Astrocyte (in vitro differentiated cells and primary cell): ENCODE results near the gene FLRT2. TPM values are rescaled to one million over a fixed set of nuclear protein-coding genes. Genes with fewer than 3 reads are reported as not detected.
A peak's percentile ranks its signal among the peaks of the same experiment; 100 is the strongest.

ENCODE experiments used
- DNase-seq: peaks from one replicate; pipeline ENCODE4 v3.0.0-alpha.2; 2010; ENCODE audit warnings: low read depth
- FAIRE-seq: peaks from 2 replicates; lab custom pipeline; 2011; peaks lifted over from hg19 to GRCh38; lab: Jason Lieb, UNC
- H2AFZ ChIP-seq: 2 replicates; pipeline ENCODE4 v1.6.0; 2012; ENCODE audit warnings: low read depth, low read length, inconsistent platforms
- H3K27ac ChIP-seq: 2 replicates; pipeline ENCODE4 v1.5.1; 2011; ENCODE audit warnings: low read depth, low read length, inconsistent platforms
- H3K27me3 ChIP-seq: 2 replicates; pipeline ENCODE4 v1.6.0; 2011; ENCODE audit warnings: low read length, inconsistent platforms; ENCODE audit not compliant: insufficient read depth
- H3K36me3 ChIP-seq: 2 replicates; pipeline ENCODE4 v1.5.1; 2011; ENCODE audit warnings: low read length, inconsistent platforms; ENCODE audit not compliant: insufficient read depth
- H3K4me1 ChIP-seq: 2 replicates; pipeline ENCODE4 v1.5.1; 2011; ENCODE audit warnings: low read length, inconsistent platforms; ENCODE audit not compliant: insufficient read depth
- H3K4me2 ChIP-seq: 2 replicates; pipeline ENCODE4 v1.6.0; 2012; ENCODE audit warnings: low read length, inconsistent platforms
- H3K4me3 ChIP-seq: 2 replicates; pipeline ENCODE4 v1.5.1; 2011; ENCODE audit warnings: low read depth, mild to moderate bottlenecking, low read length, inconsistent platforms; ENCODE audit not compliant: insufficient read depth
- H3K79me2 ChIP-seq: 2 replicates; pipeline ENCODE4 v1.6.0; 2012; ENCODE audit warnings: mild to moderate bottlenecking, low read length, inconsistent platforms; ENCODE audit not compliant: insufficient read depth
- H3K9ac ChIP-seq: 2 replicates; pipeline ENCODE4 v1.6.0; 2012; ENCODE audit warnings: mild to moderate bottlenecking, low read length, inconsistent platforms
- H3K9me3 ChIP-seq: 2 replicates; pipeline ENCODE4 v1.5.1; 2012; ENCODE audit warnings: low read depth, mild to moderate bottlenecking, low read length, inconsistent platforms; ENCODE audit not compliant: insufficient read depth
- H4K20me1 ChIP-seq: 2 replicates; pipeline ENCODE4 v1.6.0; 2012; ENCODE audit warnings: low read length, inconsistent platforms; ENCODE audit not compliant: insufficient read depth
- H3K27ac Mint-ChIP-seq: one replicate; pipeline ENCODE4 v1.8.0; 2021; ENCODE audit warnings: mild to moderate bottlenecking, mixed read lengths; ENCODE audit not compliant: unreplicated experiment
- H3K27me3 Mint-ChIP-seq: one replicate; pipeline ENCODE4 v1.8.0; 2021; ENCODE audit warnings: low read depth, mixed read lengths; ENCODE audit not compliant: unreplicated experiment
- H3K36me3 Mint-ChIP-seq: one replicate; pipeline ENCODE4 v1.8.0; 2021; ENCODE audit warnings: low read depth, mixed read lengths; ENCODE audit not compliant: unreplicated experiment
- H3K4me1 Mint-ChIP-seq: one replicate; pipeline ENCODE4 v1.8.0; 2021; ENCODE audit warnings: low read depth, mixed read lengths; ENCODE audit not compliant: unreplicated experiment
- H3K4me3 Mint-ChIP-seq: one replicate; pipeline ENCODE4 v1.8.0; 2021; ENCODE audit warnings: mild to moderate bottlenecking, moderate library complexity, mixed read lengths; ENCODE audit not compliant: unreplicated experiment
- H3K9me3 Mint-ChIP-seq: one replicate; pipeline ENCODE4 v1.8.0; 2021; ENCODE audit warnings: mild to moderate bottlenecking, mixed read lengths; ENCODE audit not compliant: unreplicated experiment
- EZH2 ChIP-seq: IDR thresholded peaks from 2 replicates; pipeline ENCODE4 v1.6.1; 2012; ENCODE audit warnings: mild to moderate bottlenecking, low read length, inconsistent platforms; ENCODE audit not compliant: insufficient read depth
- total RNA-seq: library from RNA; stranded (reverse); gene quantifications from 2 replicates; pipeline ENCODE4 v1.2.1, GENCODE V29; 2021
- TF ChIP-seq, protein P1 (sequence below): IDR thresholded peaks from 2 replicates; pipeline ENCODE4 v1.5.1; 2011; ENCODE audit warnings: low read depth, mild to moderate bottlenecking, inconsistent platforms, low read length, moderate library complexity; ENCODE audit not compliant: insufficient read depth

FLRT2 gene
- total RNA-seq, 1 donor from 2014 or later, result 227 TPM

DNA sequence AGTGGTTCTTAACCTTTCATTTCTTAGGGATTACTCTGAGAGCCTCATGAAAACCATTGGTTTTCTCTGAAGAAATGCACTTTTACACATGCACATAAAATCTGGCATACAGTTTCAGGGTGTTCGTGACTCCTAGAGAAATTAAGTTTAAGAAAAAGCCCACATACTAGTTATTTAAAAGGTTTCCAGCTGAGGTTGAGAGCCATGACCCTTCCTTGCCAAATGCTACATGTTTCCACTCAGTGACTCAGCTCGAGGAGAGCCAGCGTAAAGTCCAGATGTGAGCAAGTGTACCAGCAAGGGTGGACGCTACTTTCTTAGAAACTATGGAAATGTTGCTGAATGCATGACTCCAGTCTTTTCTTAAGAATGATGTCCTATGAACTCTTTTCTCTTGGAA, 42.7 kb upstream of the FLRT2 start:
- Mint-ChIP-seq H3K4me1 (no peaks in the 10 kb centered on the region), H3K36me3 (peaks cover 4% of the 10 kb centered on the region), H3K9me3 (peaks cover 20% of the 10 kb centered on the region), H3K27me3 (no peaks in the 10 kb centered on the region), H3K27ac (no peak overlapping the region), H3K4me3 (no peak overlapping the region)
- Histone ChIP-seq H3K36me3 (no peaks in the 10 kb centered on the region), H2AFZ (no peak overlapping the region), H3K27ac (no peak overlapping the region), H3K79me2 (no peaks in the 10 kb centered on the region), H3K9ac (no peak overlapping the region), H3K27me3 (no peaks in the 10 kb centered on the region), H4K20me1 (no peaks in the 10 kb centered on the region), H3K4me2 (no peak overlapping the region), H3K4me3 (no peak overlapping the region), H3K9me3 (no peaks in the 10 kb centered on the region), H3K4me1 (peaks cover 6% of the 10 kb centered on the region)
- no peak for FAIRE-seq
- TF ChIP-seq, protein P1, sequence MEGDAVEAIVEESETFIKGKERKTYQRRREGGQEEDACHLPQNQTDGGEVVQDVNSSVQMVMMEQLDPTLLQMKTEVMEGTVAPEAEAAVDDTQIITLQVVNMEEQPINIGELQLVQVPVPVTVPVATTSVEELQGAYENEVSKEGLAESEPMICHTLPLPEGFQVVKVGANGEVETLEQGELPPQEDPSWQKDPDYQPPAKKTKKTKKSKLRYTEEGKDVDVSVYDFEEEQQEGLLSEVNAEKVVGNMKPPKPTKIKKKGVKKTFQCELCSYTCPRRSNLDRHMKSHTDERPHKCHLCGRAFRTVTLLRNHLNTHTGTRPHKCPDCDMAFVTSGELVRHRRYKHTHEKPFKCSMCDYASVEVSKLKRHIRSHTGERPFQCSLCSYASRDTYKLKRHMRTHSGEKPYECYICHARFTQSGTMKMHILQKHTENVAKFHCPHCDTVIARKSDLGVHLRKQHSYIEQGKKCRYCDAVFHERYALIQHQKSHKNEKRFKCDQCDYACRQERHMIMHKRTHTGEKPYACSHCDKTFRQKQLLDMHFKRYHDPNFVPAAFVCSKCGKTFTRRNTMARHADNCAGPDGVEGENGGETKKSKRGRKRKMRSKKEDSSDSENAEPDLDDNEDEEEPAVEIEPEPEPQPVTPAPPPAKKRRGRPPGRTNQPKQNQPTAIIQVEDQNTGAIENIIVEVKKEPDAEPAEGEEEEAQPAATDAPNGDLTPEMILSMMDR, result no peak
- TF ChIP-seq EZH2, result no peak
- DNase-seq, result peak; percentile 54

GRCh38 chr14:85501751-85502150, 28.2 kb upstream of the FLRT2 start:
- Histone ChIP-seq H3K4me3 (no peak overlapping the region), H2AFZ (no peak overlapping the region), H3K27me3 (no peaks in the 10 kb centered on the region), H3K79me2 (no peaks in the 10 kb centered on the region), H3K36me3 (no peaks in the 10 kb centered on the region), H3K4me2 (no peak overlapping the region), H3K4me1 (no peaks in the 10 kb centered on the region), H3K9me3 (no peaks in the 10 kb centered on the region), H3K9ac (no peak overlapping the region), H3K27ac (no peak overlapping the region), H4K20me1 (no peaks in the 10 kb centered on the region)
- Mint-ChIP-seq H3K36me3 (no peaks in the 10 kb centered on the region), H3K4me3 (no peak overlapping the region), H3K4me1 (peaks cover 3% of the 10 kb centered on the region), H3K9me3 (no peaks in the 10 kb centered on the region), H3K27me3 (no peaks in the 10 kb centered on the region), H3K27ac (no peak overlapping the region)
- FAIRE-seq, result no peak
- DNase-seq, result no peak
- TF ChIP-seq, protein P1, result no peak
- TF ChIP-seq EZH2, result no peak

DNA sequence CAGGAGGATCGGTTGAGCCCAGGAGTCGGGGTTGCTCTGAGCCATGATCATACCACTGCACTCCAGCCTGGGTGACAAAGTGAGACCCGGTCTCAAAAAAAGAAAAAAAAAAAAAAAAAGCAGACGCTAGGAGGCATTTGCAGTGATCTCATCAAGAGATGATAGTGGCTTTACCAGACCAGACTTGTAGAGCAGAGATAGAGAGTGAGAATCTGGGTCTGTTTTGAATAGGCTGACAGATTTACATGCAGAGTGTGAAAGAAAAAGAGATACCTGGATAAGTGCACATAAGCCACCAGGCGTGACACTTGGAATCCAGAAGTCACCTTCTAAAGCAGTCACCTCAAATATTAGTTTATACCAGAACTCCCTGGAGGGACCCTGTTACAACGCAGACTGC, 21.1 kb upstream of the FLRT2 start:
- H3K36me3 Mint-ChIP-seq, result no peaks in the 10 kb centered on the region
- FAIRE-seq, result no peak
- no peak overlapping the region for H3K27ac ChIP-seq
- no peaks in the 10 kb centered on the region for H3K4me1 ChIP-seq
- H3K27ac Mint-ChIP-seq, result no peak overlapping the region
- TF ChIP-seq, protein P1, result no peak
- TF ChIP-seq EZH2, result no peak
- H3K4me1 Mint-ChIP-seq, result no peaks in the 10 kb centered on the region
- no peaks in the 10 kb centered on the region for H3K79me2 ChIP-seq
- no peaks in the 10 kb centered on the region for H3K9me3 ChIP-seq
- no peaks in the 10 kb centered on the region for H4K20me1 ChIP-seq
- no peaks in the 10 kb centered on the region for H3K36me3 ChIP-seq
- no peak overlapping the region for H3K4me3 ChIP-seq
- no peaks in the 10 kb centered on the region for H3K27me3 Mint-ChIP-seq
- no peak overlapping the region for H3K4me2 ChIP-seq
- H3K9ac ChIP-seq, result no peak overlapping the region
- no peaks in the 10 kb centered on the region for H3K27me3 ChIP-seq
- peaks cover 3% of the 10 kb centered on the region for H3K9me3 Mint-ChIP-seq
- H3K4me3 Mint-ChIP-seq, result no peak overlapping the region
- no peak overlapping the region for H2AFZ ChIP-seq
- no peak for DNase-seq
